ENCODE results near the gene TTBK2. TPM values are rescaled to one million over a fixed set of nuclear protein-coding genes. Genes with fewer than 3 reads are reported as not detected.

Gene TTBK2
- total RNA-seq, 1 experiment from 2014 or later, result 13.8 TPM

DNA sequence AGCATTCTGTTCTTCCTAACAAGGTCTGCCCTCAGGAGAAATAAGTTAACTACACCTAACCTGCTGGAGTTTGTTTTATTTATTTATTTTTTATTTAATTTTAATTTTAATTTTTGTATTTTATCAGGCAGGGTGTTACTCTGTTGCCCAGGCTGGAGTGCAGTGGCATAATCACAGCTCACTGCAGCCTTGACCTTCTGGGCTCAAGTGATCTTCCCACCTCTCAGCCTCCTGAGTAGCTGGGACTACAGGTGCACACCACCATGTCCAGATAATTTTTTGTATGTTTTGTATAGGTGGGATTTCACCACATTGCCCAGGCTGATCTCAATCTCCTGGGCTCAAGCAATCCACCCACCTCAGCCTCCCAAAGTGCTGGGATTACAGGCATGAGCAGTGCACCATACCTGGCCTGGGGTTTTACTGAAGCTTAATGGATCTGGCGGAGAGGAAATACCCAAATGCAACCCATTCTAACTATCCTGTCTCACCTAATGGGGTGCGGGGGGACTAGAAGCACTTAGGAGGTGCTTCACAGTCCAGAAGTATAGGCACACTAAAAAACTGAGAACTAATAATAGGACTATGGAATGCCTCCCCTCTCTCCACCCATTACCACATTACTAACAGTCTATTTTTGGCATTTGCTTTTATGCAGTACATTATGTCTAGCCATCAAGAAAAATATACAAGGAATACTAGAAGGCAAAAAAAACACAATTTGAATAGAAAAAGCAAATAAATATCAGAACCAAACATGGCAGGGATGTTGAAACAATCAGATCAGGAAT is 61.4 kb downstream of the TTBK2 start:
- Histone ChIP-seq H3K36me3 (ENCODE audit: insufficient read depth, low read length) (0 out of 2 replicates have a peak, but pooled peaks cover 3% of the 10 kb centered on the region), H2AFZ (ENCODE audit: low read length) (no peak overlapping the region), H3K9me3 (ENCODE audit: low read length) (no peaks in the 10 kb centered on the region), H3K4me3 (ENCODE audit: low read length) (no peak overlapping the region), H3K27me3 (ENCODE audit: low read length) (no peaks in the 10 kb centered on the region), H3K27ac (ENCODE audit: low read length) (no peak overlapping the region), H4K20me1 (ENCODE audit: insufficient read depth, low read depth, low read length) (no peaks in the 10 kb centered on the region), H3K4me2 (ENCODE audit: low read depth, low read length, poor library complexity, severe bottlenecking) (no peak overlapping the region), H3K4me1 (ENCODE audit: low read length) (no peaks in the 10 kb centered on the region), H3K79me2 (ENCODE audit: low read length) (peaks cover 61% of the 10 kb centered on the region), H3K9ac (ENCODE audit: low read length) (no peak overlapping the region), H3K9me2 (replicated peaks; ENCODE audit: insufficient read depth, low read length) (no peaks in the 10 kb centered on the region)
- DNase-seq, result no peak

DNA sequence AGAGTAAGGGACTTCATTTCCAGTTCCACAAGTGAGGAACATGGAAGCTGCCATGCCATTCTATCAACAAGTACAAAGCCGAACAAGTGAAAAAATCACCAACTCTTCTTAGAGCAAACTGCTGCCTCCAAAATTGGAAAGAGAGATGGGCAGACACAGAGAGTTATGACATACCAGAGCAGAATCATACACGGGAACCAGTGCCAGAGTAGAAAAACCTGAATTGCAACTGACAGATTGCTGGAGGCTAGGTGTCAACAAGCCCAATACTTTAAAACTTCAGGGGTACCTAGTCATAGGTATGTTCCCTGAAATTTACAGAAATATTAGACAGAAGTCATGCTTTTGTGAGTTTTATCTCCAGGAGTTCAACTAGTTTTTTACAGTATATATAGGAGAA is 62.0 kb downstream of the TTBK2 start:
- Histone ChIP-seq H3K4me2 (ENCODE audit: low read depth, low read length, poor library complexity, severe bottlenecking) (no peak overlapping the region), H3K9me3 (ENCODE audit: low read length) (no peaks in the 10 kb centered on the region), H3K9ac (ENCODE audit: low read length) (no peak overlapping the region), H3K4me3 (ENCODE audit: low read length) (no peak overlapping the region), H3K36me3 (ENCODE audit: insufficient read depth, low read length) (0 out of 2 replicates have a peak, but pooled peaks cover 3% of the 10 kb centered on the region), H3K27me3 (ENCODE audit: low read length) (no peaks in the 10 kb centered on the region), H2AFZ (ENCODE audit: low read length) (no peak overlapping the region), H3K79me2 (ENCODE audit: low read length) (peaks cover 60% of the 10 kb centered on the region), H4K20me1 (ENCODE audit: insufficient read depth, low read depth, low read length) (no peaks in the 10 kb centered on the region), H3K4me1 (ENCODE audit: low read length) (0 out of 2 replicates have a peak, but pooled peaks cover under 1% of the 10 kb centered on the region), H3K9me2 (replicated peaks; ENCODE audit: insufficient read depth, low read length) (no peaks in the 10 kb centered on the region), H3K27ac (ENCODE audit: low read length) (no peak overlapping the region)
- no peak for DNase-seq

DNA sequence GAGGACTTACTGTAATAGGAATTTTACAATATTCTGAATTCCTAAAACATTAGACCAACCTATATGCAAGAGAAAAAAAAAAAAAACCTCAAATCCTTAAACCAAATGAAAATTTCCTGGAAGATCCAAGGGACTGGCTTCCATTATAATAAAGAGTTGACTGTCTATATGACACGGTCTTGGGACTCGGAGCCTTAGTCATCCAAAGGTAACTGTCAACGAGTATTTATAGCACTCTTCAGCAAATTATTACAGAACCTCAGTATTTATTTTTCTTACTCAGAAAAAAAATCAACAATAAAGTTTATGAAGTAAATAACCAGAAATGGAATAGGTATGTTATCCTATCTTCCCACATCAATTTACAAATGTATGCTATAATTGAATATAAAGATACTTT is 66.0 kb downstream of the TTBK2 start:
- DNase-seq, result no peak
- H3K9me2 ChIP-seq (replicated peaks; ENCODE audit: insufficient read depth, low read length), result no peaks in the 10 kb centered on the region

DNA sequence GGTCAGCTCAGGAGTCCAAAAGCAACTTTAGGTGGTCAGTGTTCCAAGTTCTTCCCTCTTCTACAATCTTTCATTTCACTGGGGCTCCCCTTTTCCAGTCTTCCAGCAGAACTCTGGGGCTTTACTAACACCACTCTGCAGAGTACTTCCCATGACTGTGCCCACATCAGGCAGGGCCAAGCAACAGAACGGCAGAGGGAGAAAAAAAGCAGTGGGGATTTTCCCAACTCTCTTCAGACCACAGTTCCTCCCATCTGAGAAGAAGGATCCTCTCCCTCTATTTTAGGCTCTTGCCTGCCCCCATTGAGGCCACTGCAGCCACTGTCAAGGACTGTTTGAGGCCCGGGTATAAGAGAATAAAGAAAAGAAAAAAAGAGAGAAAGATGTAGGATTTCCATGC is 70.7 kb downstream of the TTBK2 start:
- H4K20me1 ChIP-seq (ENCODE audit: insufficient read depth, low read depth, low read length), result no peaks in the 10 kb centered on the region
- no peak overlapping the region for H3K27ac ChIP-seq (ENCODE audit: low read length)
- H3K4me3 ChIP-seq (ENCODE audit: low read length), result no peak overlapping the region
- H3K36me3 ChIP-seq (ENCODE audit: insufficient read depth, low read length), result no peaks in the 10 kb centered on the region
- H3K9me3 ChIP-seq (ENCODE audit: low read length), result no peaks in the 10 kb centered on the region
- no peak overlapping the region for H3K9ac ChIP-seq (ENCODE audit: low read length)
- H3K4me1 ChIP-seq (ENCODE audit: low read length), result peaks cover 7% of the 10 kb centered on the region; the same call in 1 of the 2 replicates
- no peak overlapping the region for H3K4me2 ChIP-seq (ENCODE audit: low read depth, low read length, poor library complexity, severe bottlenecking)
- H2AFZ ChIP-seq (ENCODE audit: low read length), result no peak overlapping the region
- no peaks in the 10 kb centered on the region for H3K27me3 ChIP-seq (ENCODE audit: low read length)
- H3K9me2 ChIP-seq (replicated peaks; ENCODE audit: insufficient read depth, low read length), result no peaks in the 10 kb centered on the region
- DNase-seq, result no peak
- peaks cover 5% of the 10 kb centered on the region; the same call in 1 of the 2 replicates for H3K79me2 ChIP-seq (ENCODE audit: low read length)

More for the DNA sequence above, 66.0 kb downstream of the TTBK2 start:
- peaks cover 7% of the 10 kb centered on the region; the same call in 1 of the 2 replicates for H3K4me1 ChIP-seq (ENCODE audit: low read length)
- H3K4me2 ChIP-seq (ENCODE audit: low read depth, low read length, poor library complexity, severe bottlenecking), result no peak overlapping the region
- no peak overlapping the region for H3K4me3 ChIP-seq (ENCODE audit: low read length)
- no peak overlapping the region for H2AFZ ChIP-seq (ENCODE audit: low read length)
- no peaks in the 10 kb centered on the region for H3K9me3 ChIP-seq (ENCODE audit: low read length)
- H3K27me3 ChIP-seq (ENCODE audit: low read length), result no peaks in the 10 kb centered on the region
- no peak overlapping the region for H3K27ac ChIP-seq (ENCODE audit: low read length)
- H3K9ac ChIP-seq (ENCODE audit: low read length), result no peak overlapping the region
- 0 out of 2 replicates have a peak, but pooled peaks cover 3% of the 10 kb centered on the region for H3K36me3 ChIP-seq (ENCODE audit: insufficient read depth, low read length)
- H4K20me1 ChIP-seq (ENCODE audit: insufficient read depth, low read depth, low read length), result no peaks in the 10 kb centered on the region
- peaks cover 34% of the 10 kb centered on the region for H3K79me2 ChIP-seq (ENCODE audit: low read length)

DNA sequence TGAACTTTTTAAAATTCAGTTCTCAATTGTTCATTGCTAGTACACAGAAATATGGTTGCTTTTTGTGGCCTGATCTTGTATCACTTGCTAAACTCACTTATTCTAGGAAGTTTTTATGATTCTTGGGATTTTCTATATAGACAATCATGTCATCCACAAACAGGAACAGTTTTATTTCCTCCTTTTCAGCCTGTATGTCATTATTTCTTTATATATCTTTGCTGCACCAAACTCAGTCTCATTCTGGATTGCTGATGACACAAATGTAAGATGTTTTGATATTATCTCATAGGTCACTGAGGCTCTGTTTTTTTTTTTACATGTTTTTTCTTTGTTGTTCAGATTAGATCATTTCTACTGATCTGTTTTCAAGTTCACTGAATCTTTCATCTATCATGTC is 71.7 kb downstream of the TTBK2 start:
- Histone ChIP-seq H3K79me2 (ENCODE audit: low read length) (peaks cover 7% of the 10 kb centered on the region; the same call in 1 of the 2 replicates), H3K4me1 (ENCODE audit: low read length) (peaks cover 7% of the 10 kb centered on the region; the same call in 1 of the 2 replicates), H3K36me3 (ENCODE audit: insufficient read depth, low read length) (no peaks in the 10 kb centered on the region), H3K4me2 (ENCODE audit: low read depth, low read length, poor library complexity, severe bottlenecking) (no peak overlapping the region), H3K9me2 (replicated peaks; ENCODE audit: insufficient read depth, low read length) (no peaks in the 10 kb centered on the region), H3K27me3 (ENCODE audit: low read length) (no peaks in the 10 kb centered on the region), H4K20me1 (ENCODE audit: insufficient read depth, low read depth, low read length) (no peaks in the 10 kb centered on the region), H2AFZ (ENCODE audit: low read length) (no peak overlapping the region), H3K4me3 (ENCODE audit: low read length) (no peak overlapping the region), H3K9ac (ENCODE audit: low read length) (no peak overlapping the region), H3K27ac (ENCODE audit: low read length) (no peak overlapping the region), H3K9me3 (ENCODE audit: low read length) (peaks cover 4% of the 10 kb centered on the region; the same call in 1 of the 2 replicates)
- DNase-seq, result no peak

DNA sequence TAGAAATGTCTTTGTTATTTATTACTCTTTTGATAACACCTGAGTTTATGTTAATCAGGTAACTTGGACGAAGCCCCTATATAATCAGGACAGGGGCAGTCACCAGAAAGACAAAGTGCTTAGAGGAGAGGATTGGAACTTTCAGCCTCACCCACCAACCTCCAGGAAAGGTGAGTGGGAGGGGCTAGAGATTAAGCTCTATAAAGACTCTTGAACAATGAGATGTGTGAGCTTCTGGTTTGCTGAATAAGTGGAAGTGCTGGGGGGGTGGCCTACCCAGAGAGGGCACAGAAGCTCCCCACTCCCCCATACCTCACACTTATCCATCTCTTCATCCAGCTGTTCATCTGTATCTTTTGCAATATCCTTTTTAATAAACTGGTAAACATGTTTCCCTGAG is 73.9 kb downstream of the TTBK2 start:
- Histone ChIP-seq H3K36me3 (ENCODE audit: insufficient read depth, low read length) (no peaks in the 10 kb centered on the region), H3K9me3 (ENCODE audit: low read length) (peaks cover 4% of the 10 kb centered on the region; the same call in 1 of the 2 replicates), H3K4me2 (ENCODE audit: low read depth, low read length, poor library complexity, severe bottlenecking) (no peak overlapping the region), H3K9ac (ENCODE audit: low read length) (no peak overlapping the region), H2AFZ (ENCODE audit: low read length) (no peak overlapping the region), H3K4me1 (ENCODE audit: low read length) (no peaks in the 10 kb centered on the region), H3K27me3 (ENCODE audit: low read length) (no peaks in the 10 kb centered on the region), H4K20me1 (ENCODE audit: insufficient read depth, low read depth, low read length) (no peaks in the 10 kb centered on the region), H3K4me3 (ENCODE audit: low read length) (no peak overlapping the region), H3K79me2 (ENCODE audit: low read length) (0 out of 2 replicates have a peak, but pooled peaks cover 3% of the 10 kb centered on the region), H3K9me2 (replicated peaks; ENCODE audit: insufficient read depth, low read length) (no peaks in the 10 kb centered on the region), H3K27ac (ENCODE audit: low read length) (no peak overlapping the region)
- DNase-seq, result no peak

DNA sequence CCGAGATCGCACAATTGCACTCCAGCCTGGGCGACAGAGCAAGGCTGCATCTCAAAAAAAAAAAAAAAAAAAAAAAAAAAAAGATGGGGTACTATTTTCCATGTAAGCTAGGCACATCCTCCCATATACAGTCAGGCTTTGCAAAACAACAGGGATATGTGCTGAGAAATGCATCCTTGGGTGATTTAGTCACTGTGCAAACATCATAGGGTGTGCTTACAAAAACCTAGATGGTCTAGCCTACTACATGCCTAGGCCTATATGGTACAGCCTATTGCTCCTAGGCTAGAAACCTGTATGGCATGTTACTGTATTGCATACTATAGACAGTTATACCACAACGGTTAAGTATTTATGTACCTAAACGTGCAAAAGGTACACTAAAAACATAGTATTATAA is 75.0 kb downstream of the TTBK2 start:
- no peaks in the 10 kb centered on the region for H3K27me3 ChIP-seq (ENCODE audit: low read length)
- no peaks in the 10 kb centered on the region; the same call in 1 of the 2 replicates for H3K36me3 ChIP-seq (ENCODE audit: insufficient read depth, low read length)
- 0 out of 2 replicates have a peak, but pooled peaks cover 3% of the 10 kb centered on the region for H3K79me2 ChIP-seq (ENCODE audit: low read length)
- H4K20me1 ChIP-seq (ENCODE audit: insufficient read depth, low read depth, low read length), result no peaks in the 10 kb centered on the region
- peaks cover 4% of the 10 kb centered on the region; the same call in 1 of the 2 replicates for H3K9me3 ChIP-seq (ENCODE audit: low read length)
- no peak for DNase-seq
- no peak overlapping the region for H3K4me2 ChIP-seq (ENCODE audit: low read depth, low read length, poor library complexity, severe bottlenecking)
- H3K9me2 ChIP-seq (replicated peaks; ENCODE audit: insufficient read depth, low read length), result no peaks in the 10 kb centered on the region
- H3K9ac ChIP-seq (ENCODE audit: low read length), result no peak overlapping the region
- no peak overlapping the region for H3K4me3 ChIP-seq (ENCODE audit: low read length)
- peaks cover under 1% of the 10 kb centered on the region; the same call in 1 of the 2 replicates for H3K4me1 ChIP-seq (ENCODE audit: low read length)
- no peak overlapping the region for H3K27ac ChIP-seq (ENCODE audit: low read length)
- no peak overlapping the region for H2AFZ ChIP-seq (ENCODE audit: low read length)

DNA sequence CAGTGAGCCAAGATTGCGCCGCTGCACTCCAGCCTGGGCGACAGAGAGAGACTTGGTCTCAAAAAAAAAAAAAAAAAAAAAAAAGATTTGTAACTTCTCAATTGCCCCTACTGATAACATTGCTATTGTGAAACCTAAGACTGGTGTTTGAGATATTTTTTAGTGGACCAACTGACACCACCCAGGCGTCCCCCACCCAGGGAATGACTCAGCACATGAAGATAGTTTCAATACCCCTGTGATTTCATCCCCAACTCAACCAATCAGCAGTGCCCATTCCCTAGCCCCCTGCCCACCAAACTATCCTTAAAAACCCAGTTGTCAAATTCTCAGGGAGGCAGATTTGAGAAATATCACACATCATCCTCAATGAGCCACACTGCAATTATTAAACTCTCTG is 76.9 kb downstream of the TTBK2 start:
- no peaks in the 10 kb centered on the region for H3K9me2 ChIP-seq (replicated peaks; ENCODE audit: insufficient read depth, low read length)
- peaks cover 6% of the 10 kb centered on the region; the same call in 1 of the 2 replicates for H3K36me3 ChIP-seq (ENCODE audit: insufficient read depth, low read length)
- no peak overlapping the region for H3K27ac ChIP-seq (ENCODE audit: low read length)
- H2AFZ ChIP-seq (ENCODE audit: low read length), result no peak overlapping the region
- no peak overlapping the region for H3K4me3 ChIP-seq (ENCODE audit: low read length)
- H3K4me2 ChIP-seq (ENCODE audit: low read depth, low read length, poor library complexity, severe bottlenecking), result no peak overlapping the region
- peaks cover 4% of the 10 kb centered on the region; the same call in 1 of the 2 replicates for H3K9me3 ChIP-seq (ENCODE audit: low read length)
- no peaks in the 10 kb centered on the region for H4K20me1 ChIP-seq (ENCODE audit: insufficient read depth, low read depth, low read length)
- no peaks in the 10 kb centered on the region for H3K27me3 ChIP-seq (ENCODE audit: low read length)
- no peak for DNase-seq
- H3K9ac ChIP-seq (ENCODE audit: low read length), result no peak overlapping the region
- 0 out of 2 replicates have a peak, but pooled peaks cover 3% of the 10 kb centered on the region for H3K79me2 ChIP-seq (ENCODE audit: low read length)
- peaks cover 15% of the 10 kb centered on the region for H3K4me1 ChIP-seq (ENCODE audit: low read length)

Data from Karpas-422 (cell line).